Stimulated activated CD8-positive, alpha-beta memory T cell treated with anti-CD3 and anti-CD28 coated beads, Interleukin-4, amount 100 ng/mL, for 48 hours (primary cell): ENCODE results near the gene PKN1.
A peak's percentile ranks its signal among the peaks of the same experiment; 100 is the strongest.

Source experiments
- DNase-seq: peaks from one replicate; pipeline ENCODE4 v3.0.0-alpha.2; 2020

The PKN1 gene

DNA sequence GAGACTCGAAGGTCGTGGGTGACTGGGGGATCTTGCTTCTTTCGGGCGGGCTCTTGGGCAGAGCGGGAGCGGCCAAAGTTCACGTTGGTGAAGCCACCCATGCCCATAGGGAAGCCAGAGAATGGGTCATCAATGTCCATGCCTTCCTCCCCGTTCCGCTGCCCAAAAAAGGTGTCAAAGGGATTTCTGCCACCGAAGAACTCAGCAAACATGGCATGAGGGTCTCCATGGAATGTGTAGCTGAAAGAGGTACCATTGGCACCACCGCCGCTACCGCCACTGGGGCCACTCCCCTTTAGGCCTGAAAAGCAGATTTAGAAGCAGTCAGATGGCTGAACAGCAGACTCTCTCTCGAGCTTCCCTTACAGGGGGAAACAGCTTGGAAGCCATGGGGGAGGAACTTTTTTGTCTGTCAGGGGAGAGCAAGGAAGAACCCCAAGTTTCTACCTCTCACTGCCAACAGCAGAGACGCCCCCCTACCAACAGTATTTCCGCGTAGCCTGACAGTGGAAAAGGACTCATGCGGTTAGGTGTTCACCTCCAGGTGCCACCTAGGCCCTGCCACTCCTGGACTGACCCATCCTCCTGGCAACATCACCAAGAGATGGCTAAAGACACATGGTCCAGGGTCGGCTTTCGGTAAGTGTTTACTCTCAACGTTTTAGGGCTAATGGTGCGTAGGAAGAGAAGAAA lies 83.8 kb downstream of the PKN1 start:
- DNase-seq, result no peak

DNA sequence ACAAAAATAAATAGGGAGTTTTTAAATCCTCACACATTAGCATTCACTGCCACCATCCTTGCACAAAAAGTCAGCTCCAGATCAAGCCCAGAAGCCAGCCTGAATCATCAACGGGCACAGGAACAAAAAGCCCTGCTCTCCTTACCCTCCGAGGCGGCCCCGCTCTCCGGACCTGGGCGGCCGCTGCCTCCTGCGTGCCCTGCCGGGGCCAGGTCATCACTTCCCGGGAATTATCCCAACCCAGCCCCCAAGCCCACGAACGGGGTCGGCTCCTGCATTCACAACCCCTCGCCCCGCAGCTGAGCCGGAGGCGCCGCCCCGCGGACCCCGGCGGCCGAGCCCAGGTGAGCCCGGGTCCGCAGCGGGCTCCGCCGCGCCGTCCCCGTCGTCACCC lies 84.3 kb downstream of the PKN1 start:
- DNase-seq, result no peak

DNA sequence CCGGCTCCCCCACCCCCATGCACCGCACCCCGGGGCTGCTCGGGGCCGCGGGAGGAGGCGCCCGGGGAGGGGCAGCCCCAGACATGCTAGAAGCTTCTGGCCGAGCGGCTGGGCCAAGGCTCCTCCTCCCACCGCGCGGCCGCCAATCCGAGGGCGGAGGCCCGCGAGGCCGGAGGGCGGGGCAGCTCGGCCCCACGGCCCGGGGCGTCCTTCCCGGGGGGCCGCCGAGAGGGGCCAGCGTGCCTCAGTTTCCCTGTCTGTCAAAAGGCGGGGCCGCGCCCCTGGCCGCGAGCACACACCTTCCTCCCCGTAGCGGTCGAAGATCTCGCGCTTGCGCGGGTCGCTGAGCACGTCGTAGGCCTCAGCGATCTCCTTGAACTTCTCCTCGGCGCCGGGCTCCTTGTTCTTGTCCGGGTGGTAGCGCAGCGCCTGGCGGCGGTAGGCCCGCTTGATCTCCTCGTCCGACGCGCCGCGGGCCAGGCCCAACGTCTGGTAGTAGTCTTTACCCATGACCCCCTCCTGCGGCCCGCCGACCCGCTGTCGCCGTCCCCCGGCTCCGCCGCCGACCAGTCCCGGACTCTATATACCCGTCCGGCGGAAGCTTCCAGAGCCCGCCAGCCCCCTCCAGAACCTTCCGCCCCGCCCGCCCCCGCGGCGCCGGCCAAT lies 84.9 kb downstream of the PKN1 start, which contains the start of gene DNAJB1:
Gene DNAJB1, minus strand, starts transcription at position 558 of the 666 bp plus-strand sequence. Its CDS starts 48 bp downstream, at position 510.
- DNase-seq, result peak; percentile 77

DNA sequence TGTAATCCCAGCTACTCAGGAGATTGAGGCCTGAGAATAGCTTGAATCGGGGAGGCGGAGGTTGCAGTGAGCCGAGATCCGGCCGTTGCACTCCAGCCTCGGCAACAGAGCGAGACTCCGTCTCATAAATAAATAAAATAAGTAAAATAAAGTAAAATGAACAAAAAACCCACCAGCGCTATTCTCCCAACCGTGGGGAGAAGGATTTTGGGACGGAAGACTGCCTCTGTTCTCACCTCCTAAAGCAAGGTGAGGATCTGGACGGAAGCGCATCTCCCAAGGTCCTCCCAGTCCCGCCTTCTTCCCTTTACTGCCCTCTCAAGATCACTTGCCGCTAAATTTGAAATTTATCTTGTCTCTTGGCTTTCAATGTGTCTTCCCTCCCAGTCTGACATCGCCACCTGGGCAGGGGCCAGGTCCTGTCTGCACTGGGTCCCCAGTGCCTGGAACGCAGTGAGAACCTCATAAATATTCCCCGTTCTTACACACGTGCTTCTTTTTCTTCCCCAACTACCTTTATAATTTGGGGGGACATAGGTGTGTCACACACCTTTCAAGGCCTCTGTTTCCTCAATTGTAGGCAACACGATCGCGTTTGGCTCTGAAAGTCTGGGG lies 86.2 kb downstream of the PKN1 start:
- DNase-seq, result no peak

DNA sequence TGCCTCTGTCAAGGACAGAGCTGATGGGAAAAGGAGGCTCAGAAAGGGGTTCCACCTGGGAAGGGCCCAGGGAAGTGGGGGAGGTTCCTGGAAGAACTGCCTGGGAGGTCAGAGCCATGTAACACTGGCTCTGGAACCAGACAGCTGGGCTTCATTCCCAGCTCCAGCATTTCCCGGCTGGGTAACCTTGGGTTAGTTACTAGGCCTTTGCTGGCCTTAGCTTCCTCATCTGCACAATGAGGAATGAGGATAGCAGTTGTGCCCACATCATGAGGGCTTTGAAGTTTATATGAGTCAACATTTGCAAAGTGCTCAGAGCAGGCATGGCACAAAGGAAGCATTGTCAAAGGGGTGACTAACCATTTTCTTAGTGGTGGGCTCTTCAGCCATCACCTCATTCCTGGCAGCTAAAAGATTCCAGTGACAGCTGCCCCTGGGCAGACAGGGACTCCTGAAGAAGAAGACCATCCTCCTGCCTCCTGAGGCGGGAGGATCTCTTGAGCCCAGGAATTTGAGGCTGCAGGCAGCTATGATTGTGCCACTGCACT lies 86.8 kb downstream of the PKN1 start:
- DNase-seq, result no peak

DNA sequence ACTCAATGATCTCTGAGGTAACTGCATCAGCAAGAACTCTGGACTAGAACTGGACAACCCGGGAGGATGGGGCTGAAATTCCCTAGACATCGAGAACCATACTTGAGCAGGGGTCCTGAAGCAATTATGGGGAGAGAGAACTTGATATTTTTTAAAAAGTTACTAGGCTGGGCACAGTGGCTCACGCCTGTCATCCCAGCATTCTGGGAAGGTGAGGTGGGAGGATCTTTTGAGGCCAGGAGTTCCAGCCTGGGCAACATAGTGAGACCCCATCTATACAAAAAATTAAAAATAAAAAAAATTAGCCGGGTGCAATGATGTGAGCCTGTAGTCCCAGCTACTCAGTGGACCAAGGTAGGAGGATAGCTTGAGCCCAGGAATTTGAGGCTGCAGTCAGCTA lies 87.4 kb downstream of the PKN1 start:
- DNase-seq, result no peak
